ENCODE results near the gene L3MBTL4. TPM values are rescaled to one million over a fixed set of nuclear protein-coding genes. Genes with fewer than 3 reads are reported as not detected.

The L3MBTL4 gene
- polyA plus RNA-seq, 1 of the 3 experiments (the other 2 are of a cell fraction), result 0.02 TPM

DNA sequence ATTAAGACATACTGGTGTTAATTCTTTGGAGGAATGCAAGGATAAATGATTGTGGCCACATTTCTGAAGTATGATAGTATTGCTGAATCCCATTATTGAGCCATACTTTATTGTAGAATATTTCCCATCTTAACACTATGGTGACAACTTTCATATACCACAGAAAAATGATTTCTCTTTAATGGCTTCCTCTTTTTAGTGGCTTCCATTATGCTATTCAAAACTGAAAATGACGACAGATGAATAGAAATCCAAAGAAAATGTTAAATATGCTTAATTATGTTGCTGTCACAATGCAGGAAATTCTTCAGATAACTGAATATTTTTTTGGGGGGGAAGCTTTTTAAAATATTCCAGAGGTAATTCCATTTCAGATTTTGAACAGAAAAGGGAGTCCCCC lies 430.5 kb downstream of the L3MBTL4 start:
- H3K9ac ChIP-seq, result no peak overlapping the region

More for the DNA sequence above, 430.5 kb downstream of the L3MBTL4 start:
- no peak overlapping the region for H3K4me3 ChIP-seq (ENCODE audit: low read depth in 2 of 2, low read length in 1 of 2)
- H3K27ac ChIP-seq (ENCODE audit: low read depth in 2 of 2, low read length in 1 of 2), result no peak overlapping the region
- no peak overlapping the region for H2AFZ ChIP-seq (ENCODE audit: low read depth)
- no peaks in the 10 kb centered on the region for H3K9me3 ChIP-seq
- no peaks in the 10 kb centered on the region for H3K79me2 ChIP-seq (ENCODE audit: insufficient read depth)
- DNase-seq, result no peak
- ChIA-PET CTCF (no interaction called here), POLR2A (no interaction called here)
- no peaks in the 10 kb centered on the region for H3K36me3 ChIP-seq (replicated peaks in 1 of 2; ENCODE audit: control insufficient read depth in 1 of 2, insufficient read depth in 2 of 2, low read length in 1 of 2)
- no peaks in the 10 kb centered on the region for H3K9me2 ChIP-seq
- H4K20me1 ChIP-seq (ENCODE audit: insufficient read depth), result no peaks in the 10 kb centered on the region
- 57% methylated on average over 1 of the region's 1 CpG for WGBS (ENCODE audit: low lambda C conversion rate)
- no peaks in the 10 kb centered on the region for H3F3A ChIP-seq (replicated peaks; ENCODE audit: insufficient read depth)
- H3K4me2 ChIP-seq, result no peak overlapping the region
- no peak for TF ChIP-seq RAD21 (IDR thresholded peaks at IDR 0.05; ENCODE audit: low read length)
- no peak for TF ChIP-seq EP300 (IDR thresholded peaks at IDR 0.05; ENCODE audit: borderline replicate concordance in 1 of 2, low read depth in 1 of 2, low read length in 1 of 2)
- TF ChIP-seq, protein P1, sequence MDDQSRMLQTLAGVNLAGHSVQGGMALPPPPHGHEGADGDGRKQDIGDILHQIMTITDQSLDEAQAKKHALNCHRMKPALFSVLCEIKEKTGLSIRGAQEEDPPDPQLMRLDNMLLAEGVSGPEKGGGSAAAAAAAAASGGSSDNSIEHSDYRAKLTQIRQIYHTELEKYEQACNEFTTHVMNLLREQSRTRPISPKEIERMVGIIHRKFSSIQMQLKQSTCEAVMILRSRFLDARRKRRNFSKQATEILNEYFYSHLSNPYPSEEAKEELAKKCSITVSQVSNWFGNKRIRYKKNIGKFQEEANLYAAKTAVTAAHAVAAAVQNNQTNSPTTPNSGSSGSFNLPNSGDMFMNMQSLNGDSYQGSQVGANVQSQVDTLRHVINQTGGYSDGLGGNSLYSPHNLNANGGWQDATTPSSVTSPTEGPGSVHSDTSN (IDR thresholded peaks at IDR 0.05), result no peak
- no peak for TF ChIP-seq MXI1 (IDR thresholded peaks at IDR 0.05; ENCODE audit: low read depth, low read length)
- TF ChIP-seq, protein P2, sequence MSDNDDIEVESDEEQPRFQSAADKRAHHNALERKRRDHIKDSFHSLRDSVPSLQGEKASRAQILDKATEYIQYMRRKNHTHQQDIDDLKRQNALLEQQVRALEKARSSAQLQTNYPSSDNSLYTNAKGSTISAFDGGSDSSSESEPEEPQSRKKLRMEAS (IDR thresholded peaks at IDR 0.05; ENCODE audit: low read depth), result no peak
- no peak for TF ChIP-seq YY1 (IDR thresholded peaks at IDR 0.05; ENCODE audit: low read depth)
- TF ChIP-seq, protein P3, sequence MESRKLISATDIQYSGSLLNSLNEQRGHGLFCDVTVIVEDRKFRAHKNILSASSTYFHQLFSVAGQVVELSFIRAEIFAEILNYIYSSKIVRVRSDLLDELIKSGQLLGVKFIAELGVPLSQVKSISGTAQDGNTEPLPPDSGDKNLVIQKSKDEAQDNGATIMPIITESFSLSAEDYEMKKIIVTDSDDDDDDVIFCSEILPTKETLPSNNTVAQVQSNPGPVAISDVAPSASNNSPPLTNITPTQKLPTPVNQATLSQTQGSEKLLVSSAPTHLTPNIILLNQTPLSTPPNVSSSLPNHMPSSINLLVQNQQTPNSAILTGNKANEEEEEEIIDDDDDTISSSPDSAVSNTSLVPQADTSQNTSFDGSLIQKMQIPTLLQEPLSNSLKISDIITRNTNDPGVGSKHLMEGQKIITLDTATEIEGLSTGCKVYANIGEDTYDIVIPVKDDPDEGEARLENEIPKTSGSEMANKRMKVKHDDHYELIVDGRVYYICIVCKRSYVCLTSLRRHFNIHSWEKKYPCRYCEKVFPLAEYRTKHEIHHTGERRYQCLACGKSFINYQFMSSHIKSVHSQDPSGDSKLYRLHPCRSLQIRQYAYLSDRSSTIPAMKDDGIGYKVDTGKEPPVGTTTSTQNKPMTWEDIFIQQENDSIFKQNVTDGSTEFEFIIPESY (IDR thresholded peaks at IDR 0.05; ENCODE audit: borderline replicate concordance, low read depth), result no peak
- no peak for TF ChIP-seq FOSL2 (IDR thresholded peaks at IDR 0.05; ENCODE audit: borderline replicate concordance, low read depth)
- TF ChIP-seq, protein P4, sequence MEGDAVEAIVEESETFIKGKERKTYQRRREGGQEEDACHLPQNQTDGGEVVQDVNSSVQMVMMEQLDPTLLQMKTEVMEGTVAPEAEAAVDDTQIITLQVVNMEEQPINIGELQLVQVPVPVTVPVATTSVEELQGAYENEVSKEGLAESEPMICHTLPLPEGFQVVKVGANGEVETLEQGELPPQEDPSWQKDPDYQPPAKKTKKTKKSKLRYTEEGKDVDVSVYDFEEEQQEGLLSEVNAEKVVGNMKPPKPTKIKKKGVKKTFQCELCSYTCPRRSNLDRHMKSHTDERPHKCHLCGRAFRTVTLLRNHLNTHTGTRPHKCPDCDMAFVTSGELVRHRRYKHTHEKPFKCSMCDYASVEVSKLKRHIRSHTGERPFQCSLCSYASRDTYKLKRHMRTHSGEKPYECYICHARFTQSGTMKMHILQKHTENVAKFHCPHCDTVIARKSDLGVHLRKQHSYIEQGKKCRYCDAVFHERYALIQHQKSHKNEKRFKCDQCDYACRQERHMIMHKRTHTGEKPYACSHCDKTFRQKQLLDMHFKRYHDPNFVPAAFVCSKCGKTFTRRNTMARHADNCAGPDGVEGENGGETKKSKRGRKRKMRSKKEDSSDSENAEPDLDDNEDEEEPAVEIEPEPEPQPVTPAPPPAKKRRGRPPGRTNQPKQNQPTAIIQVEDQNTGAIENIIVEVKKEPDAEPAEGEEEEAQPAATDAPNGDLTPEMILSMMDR (IDR thresholded peaks at IDR 0.05), result no peak
- no peak for TF ChIP-seq RXRA (IDR thresholded peaks at IDR 0.05; ENCODE audit: borderline replicate concordance, low read depth)
- no peak for TF ChIP-seq SMC3 (IDR thresholded peaks at IDR 0.05; ENCODE audit: low read depth, low read length)
- no peak for TF ChIP-seq FOXJ3 (CRISPR knock-in tag; IDR thresholded peaks at IDR 0.05)
- TF ChIP-seq POLR2AphosphoS5 (IDR thresholded peaks at IDR 0.05; ENCODE audit: low read depth, low read length), result no peak
- TF ChIP-seq, protein P5, sequence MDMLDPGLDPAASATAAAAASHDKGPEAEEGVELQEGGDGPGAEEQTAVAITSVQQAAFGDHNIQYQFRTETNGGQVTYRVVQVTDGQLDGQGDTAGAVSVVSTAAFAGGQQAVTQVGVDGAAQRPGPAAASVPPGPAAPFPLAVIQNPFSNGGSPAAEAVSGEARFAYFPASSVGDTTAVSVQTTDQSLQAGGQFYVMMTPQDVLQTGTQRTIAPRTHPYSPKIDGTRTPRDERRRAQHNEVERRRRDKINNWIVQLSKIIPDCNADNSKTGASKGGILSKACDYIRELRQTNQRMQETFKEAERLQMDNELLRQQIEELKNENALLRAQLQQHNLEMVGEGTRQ (IDR thresholded peaks at IDR 0.05; ENCODE audit: borderline replicate concordance, low read depth, low read length), result no peak
- no peak for TF ChIP-seq SIN3A (IDR thresholded peaks at IDR 0.05; ENCODE audit: borderline replicate concordance, low read depth, low read length)
- no peak for TF ChIP-seq FOXM1 (IDR thresholded peaks at IDR 0.05; ENCODE audit: low read depth)
- H3K4me1 ChIP-seq (ENCODE audit: control insufficient read depth in 1 of 2, insufficient read depth in 2 of 2, low read depth in 1 of 2, low read length in 1 of 2), result no peaks in the 10 kb centered on the region; a peak in 1 of 4 replicates
- H3K27me3 ChIP-seq (ENCODE audit: insufficient read depth), result no peaks in the 10 kb centered on the region

Data from SK-N-SH (cell line).